Prostate gland (tissue), 2 donors: ENCODE data around the gene IVD. TPM values are rescaled to one million over a fixed set of nuclear protein-coding genes. Genes with fewer than 3 reads are reported as not detected.

Experiments used
- DNase-seq: peaks from one replicate; pipeline ENCODE4 v3.0.0-alpha.2; 2019; ENCODE audit warnings: low spot score
- H3K27ac ChIP-seq, 2 donors: fragments of 200-600 bp; sonication (generic); 2 replicates each; pipeline ENCODE4 v1.5.1; 2017 to 2019
- H3K27me3 ChIP-seq: fragments of 200-600 bp; sonication (generic); replicated peaks from 2 replicates; pipeline ENCODE4 v1.5.1; 2019; ENCODE audit not compliant: insufficient read depth
- H3K36me3 ChIP-seq, 2 donors: fragments of 200-600 bp; sonication (generic); 1 replicate in 1 of 2; 2 replicates in 1 of 2; pipeline versions ENCODE4 v1.5.1 to v1.8.1; 2017 to 2019
- H3K4me1 ChIP-seq: fragments of 200-600 bp; sonication (generic); replicated peaks from 2 replicates; pipeline ENCODE4 v1.5.1; 2019
- H3K4me3 ChIP-seq, 2 donors: fragments of 200-600 bp; sonication (generic); 2 replicates each; pipeline ENCODE4 v1.5.1; 2017 to 2019
- H3K9me3 ChIP-seq: fragments of 200-600 bp; sonication (generic); 2 replicates; pipeline ENCODE4 v1.5.1; 2017
- POLR2A ChIP-seq: fragments of 450-650 bp; IDR thresholded peaks from one replicate; pipeline ENCODE4 v1.6.1; 2016; ENCODE audit warnings: antibody characterized with exemption, mild to moderate bottlenecking
- POLR2AphosphoS5 ChIP-seq: sonication (generic); formaldehyde crosslinking; IDR thresholded peaks from one replicate; pipeline ENCODE4 v1.6.1; 2017; ENCODE audit warnings: antibody characterized with exemption
- WGBS: methylation state at CpG from one replicate; pipeline ENCODE4 v1.1.5; 2018; 5-methylcytosine and 5-hydroxymethylcytosine counted together
- intact Hi-C: fragments of 100-400 bp; cut with DNase I; formaldehyde crosslinking; loops from one replicate; pipeline ENCODE4 v1.14.2; 2022
- total RNA-seq, 2 donors: library from RNA; depleted of rRNA; stranded (reverse); fragments of >200 nt; gene quantifications; one replicate each; pipeline ENCODE4 v1.1.0, GENCODE V29; 2016
- TF ChIP-seq, protein P1 (sequence below), 4 experiments: fragments of 200-600 bp in 2 of 4; fragments of 450-650 bp in 2 of 4; sonication (generic) in 2 of 4; IDR thresholded peaks; 1 replicate in 3 of 4; 2 replicates in 1 of 4; pipeline ENCODE4 v1.5.1; 2016 to 2019; ENCODE audit warnings: antibody characterized with exemption in 4 of 4, mild to moderate bottlenecking in 2 of 4, moderate library complexity in 2 of 4

IVD gene
- total RNA-seq, 2 donors from 2014 or later = 112 to 115 TPM

DNA sequence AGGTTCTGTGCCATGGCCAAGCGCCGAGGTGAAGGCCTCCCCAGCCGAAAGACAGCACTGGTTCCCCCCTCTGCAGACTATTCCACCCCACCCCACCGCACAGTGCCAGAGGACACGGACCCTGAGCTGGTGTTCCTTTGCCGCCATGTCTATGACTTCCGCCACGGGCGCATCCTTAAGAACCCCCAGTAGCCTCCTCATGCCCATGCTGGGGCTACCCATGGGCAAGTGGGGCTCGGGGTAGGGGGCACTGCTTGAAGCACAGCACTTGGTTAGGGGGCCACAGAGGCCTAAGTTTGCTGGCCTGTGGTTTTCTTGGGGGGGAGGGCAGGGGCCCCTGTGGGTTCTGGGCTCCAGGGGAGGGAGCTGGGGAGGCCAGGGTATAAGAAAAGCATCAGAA, 60.3 kb downstream of the IVD start:
- intact Hi-C loops = no loop called here
- peaks cover 3 to 7% of the 10 kb centered on the region in 2 donors for H3K36me3 ChIP-seq

DNA sequence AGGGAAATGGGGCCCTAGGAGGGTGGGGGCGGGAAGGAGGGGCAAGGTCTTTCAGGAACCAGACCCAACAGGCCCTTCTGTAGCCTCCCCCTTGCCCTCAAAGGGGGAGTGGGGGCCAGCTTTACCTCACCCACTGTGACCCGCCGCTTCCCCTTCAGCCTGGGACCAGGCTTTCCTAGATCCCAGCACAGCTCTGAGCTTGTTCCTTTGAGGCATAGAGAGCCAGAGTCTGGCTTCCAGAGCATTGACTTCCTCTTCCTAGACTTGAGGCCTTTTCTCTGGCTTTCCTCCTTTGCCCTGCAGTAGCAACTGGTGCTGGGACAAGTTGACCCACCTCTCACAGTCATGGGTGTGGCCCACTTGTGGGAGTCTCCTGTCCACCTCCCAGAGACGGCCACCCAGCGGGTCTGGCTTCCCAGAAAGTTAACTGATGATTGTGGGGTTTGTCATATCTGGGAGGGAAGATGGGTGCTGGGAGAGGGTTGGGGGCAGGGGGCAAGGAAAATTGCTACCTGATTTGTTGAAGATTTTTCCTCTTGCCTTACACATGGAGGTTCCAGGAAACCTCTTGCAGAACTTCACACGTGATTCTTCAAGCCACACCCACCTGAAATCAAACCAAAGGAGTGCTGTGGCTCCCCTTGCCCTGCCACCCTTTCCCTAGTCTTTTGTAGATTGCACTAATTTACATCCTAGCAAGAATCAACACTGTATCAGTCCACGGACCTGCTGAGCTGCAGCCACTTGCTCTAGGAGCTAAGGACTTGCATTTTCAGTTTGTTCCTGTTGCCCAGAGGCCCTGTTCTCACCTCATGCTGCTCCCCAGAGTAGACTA, 61.0 kb downstream of the IVD start:
- H3K9me3 ChIP-seq = no peaks in the 10 kb centered on the region
- no peaks in the 10 kb centered on the region for H3K27me3 ChIP-seq
- H3K27ac ChIP-seq = no peak overlapping the region
- peaks cover 3 to 7% of the 10 kb centered on the region in 2 donors for H3K36me3 ChIP-seq
- no peak overlapping the region for H3K4me3 ChIP-seq
- WGBS = 80% methylated on average over 7 of the region's 7 CpGs
- H3K4me1 ChIP-seq = peaks cover under 1% of the 10 kb centered on the region
- TF ChIP-seq, protein P1, sequence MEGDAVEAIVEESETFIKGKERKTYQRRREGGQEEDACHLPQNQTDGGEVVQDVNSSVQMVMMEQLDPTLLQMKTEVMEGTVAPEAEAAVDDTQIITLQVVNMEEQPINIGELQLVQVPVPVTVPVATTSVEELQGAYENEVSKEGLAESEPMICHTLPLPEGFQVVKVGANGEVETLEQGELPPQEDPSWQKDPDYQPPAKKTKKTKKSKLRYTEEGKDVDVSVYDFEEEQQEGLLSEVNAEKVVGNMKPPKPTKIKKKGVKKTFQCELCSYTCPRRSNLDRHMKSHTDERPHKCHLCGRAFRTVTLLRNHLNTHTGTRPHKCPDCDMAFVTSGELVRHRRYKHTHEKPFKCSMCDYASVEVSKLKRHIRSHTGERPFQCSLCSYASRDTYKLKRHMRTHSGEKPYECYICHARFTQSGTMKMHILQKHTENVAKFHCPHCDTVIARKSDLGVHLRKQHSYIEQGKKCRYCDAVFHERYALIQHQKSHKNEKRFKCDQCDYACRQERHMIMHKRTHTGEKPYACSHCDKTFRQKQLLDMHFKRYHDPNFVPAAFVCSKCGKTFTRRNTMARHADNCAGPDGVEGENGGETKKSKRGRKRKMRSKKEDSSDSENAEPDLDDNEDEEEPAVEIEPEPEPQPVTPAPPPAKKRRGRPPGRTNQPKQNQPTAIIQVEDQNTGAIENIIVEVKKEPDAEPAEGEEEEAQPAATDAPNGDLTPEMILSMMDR (IDR thresholded peaks at IDR 0.05) = no peak
- no peak for TF ChIP-seq POLR2AphosphoS5
- no peak for TF ChIP-seq POLR2A
- intact Hi-C loops = no loop called here
- DNase-seq = no peak

More for the DNA sequence above, 60.3 kb downstream of the IVD start:
- no peaks in the 10 kb centered on the region for H3K9me3 ChIP-seq
- no peak for TF ChIP-seq POLR2AphosphoS5
- TF ChIP-seq, protein P1 (IDR thresholded peaks at IDR 0.05) = no peak
- no peak for TF ChIP-seq POLR2A
- DNase-seq = no peak
- H3K4me3 ChIP-seq = no peak overlapping the region
- 96% methylated on average over 10 of the region's 10 CpGs for WGBS
- no peaks in the 10 kb centered on the region for H3K4me1 ChIP-seq
- no peak overlapping the region for H3K27ac ChIP-seq
- no peaks in the 10 kb centered on the region for H3K27me3 ChIP-seq

DNA sequence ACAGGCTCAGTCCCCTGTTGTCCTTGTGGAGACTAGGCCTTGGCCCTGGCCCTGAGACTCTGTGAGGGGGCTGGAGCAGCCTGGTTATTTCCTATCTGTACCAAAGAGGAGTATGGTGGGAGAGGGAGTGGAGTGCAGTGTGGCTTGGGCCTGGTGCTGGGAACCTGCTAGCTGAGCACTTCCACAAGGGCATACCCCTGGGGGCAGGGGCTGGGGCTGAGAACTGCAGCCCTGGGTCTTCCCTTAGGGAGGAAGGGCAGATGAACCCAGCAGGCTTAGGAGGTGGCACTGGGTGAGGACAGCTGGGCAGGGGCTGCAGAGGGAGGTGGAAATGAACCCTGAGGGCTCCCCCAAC, 61.6 kb downstream of the IVD start:
- no peak for DNase-seq
- no peaks in the 10 kb centered on the region for H3K9me3 ChIP-seq
- no peak overlapping the region for H3K27ac ChIP-seq
- intact Hi-C loops = no loop called here
- H3K4me1 ChIP-seq = peaks cover 4% of the 10 kb centered on the region
- TF ChIP-seq, protein P1 (IDR thresholded peaks at IDR 0.05) = no peak
- TF ChIP-seq POLR2AphosphoS5 (no peak), POLR2A (no peak)
- H3K36me3 ChIP-seq = peaks cover 3 to 7% of the 10 kb centered on the region in 2 donors
- no peak overlapping the region for H3K4me3 ChIP-seq
- no peaks in the 10 kb centered on the region for H3K27me3 ChIP-seq

DNA sequence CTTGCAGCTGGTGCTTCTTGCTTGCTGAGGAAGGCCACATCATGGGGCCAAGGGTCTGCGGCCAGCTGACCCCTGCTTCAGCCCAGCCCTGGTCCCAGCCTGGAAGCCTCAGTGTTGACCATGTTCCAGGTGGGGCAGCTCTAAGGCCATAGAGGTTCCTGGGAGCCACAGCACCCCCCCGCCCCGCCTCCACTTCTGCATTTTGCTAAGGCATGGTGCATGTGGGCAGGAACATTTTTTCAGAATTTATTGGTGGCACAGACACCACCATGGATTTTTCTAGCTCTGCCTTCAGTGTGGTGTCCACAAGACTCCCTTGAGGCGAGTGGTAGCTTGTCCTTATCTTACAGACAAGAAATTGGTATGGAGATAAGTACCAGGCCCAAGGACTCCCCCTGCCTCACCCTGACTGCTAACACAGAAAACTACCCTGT, 63.3 kb downstream of the IVD start:
- Histone ChIP-seq H3K36me3 (peaks cover 3 to 7% of the 10 kb centered on the region in 2 donors), H3K9me3 (no peaks in the 10 kb centered on the region), H3K4me3 (no peak overlapping the region), H3K27me3 (no peaks in the 10 kb centered on the region), H3K27ac (no peak overlapping the region), H3K4me1 (peaks cover 4% of the 10 kb centered on the region)
- TF ChIP-seq POLR2AphosphoS5 = no peak
- no peak for TF ChIP-seq POLR2A
- TF ChIP-seq, protein P1 (IDR thresholded peaks at IDR 0.05) = no peak
- WGBS = 92% methylated on average over 4 of the region's 4 CpGs
- intact Hi-C loops = no loop called here
- DNase-seq = no peak
